ENCODE results near the gene D2HGDH.
"Not testable (repeated sequence)": the region's sequence is repeated elsewhere in the genome, so short reads cannot be mapped to it uniquely, and the experiment has no call there.

GRCh38 chr2:241800198-241800903, 65.9 kb downstream of the D2HGDH start:
- not testable (repeated sequence) for TF ChIP-seq EZH2 (IDR thresholded peaks at IDR 0.05; ENCODE audit: low read depth, unreplicated experiment); CREB1 (CRISPR knock-in tag; IDR thresholded peaks at IDR 0.05; ENCODE audit: low read depth)
- TF ChIP-seq, protein P1, sequence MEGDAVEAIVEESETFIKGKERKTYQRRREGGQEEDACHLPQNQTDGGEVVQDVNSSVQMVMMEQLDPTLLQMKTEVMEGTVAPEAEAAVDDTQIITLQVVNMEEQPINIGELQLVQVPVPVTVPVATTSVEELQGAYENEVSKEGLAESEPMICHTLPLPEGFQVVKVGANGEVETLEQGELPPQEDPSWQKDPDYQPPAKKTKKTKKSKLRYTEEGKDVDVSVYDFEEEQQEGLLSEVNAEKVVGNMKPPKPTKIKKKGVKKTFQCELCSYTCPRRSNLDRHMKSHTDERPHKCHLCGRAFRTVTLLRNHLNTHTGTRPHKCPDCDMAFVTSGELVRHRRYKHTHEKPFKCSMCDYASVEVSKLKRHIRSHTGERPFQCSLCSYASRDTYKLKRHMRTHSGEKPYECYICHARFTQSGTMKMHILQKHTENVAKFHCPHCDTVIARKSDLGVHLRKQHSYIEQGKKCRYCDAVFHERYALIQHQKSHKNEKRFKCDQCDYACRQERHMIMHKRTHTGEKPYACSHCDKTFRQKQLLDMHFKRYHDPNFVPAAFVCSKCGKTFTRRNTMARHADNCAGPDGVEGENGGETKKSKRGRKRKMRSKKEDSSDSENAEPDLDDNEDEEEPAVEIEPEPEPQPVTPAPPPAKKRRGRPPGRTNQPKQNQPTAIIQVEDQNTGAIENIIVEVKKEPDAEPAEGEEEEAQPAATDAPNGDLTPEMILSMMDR (conservative IDR thresholded peaks at IDR 0.05; ENCODE audit: low read depth in 2 of 2), result not testable (repeated sequence)
